GM12878 (cell line): ENCODE measurements around the gene EDEM2. TPM values are rescaled to one million over a fixed set of nuclear protein-coding genes. Genes with fewer than 3 reads are reported as not detected.
A peak's percentile ranks its signal among the peaks of the same experiment; 100 is the strongest.

Experiments used
- CHD2 ChIP-seq: IDR thresholded peaks from 2 replicates; pipeline ENCODE4 v1.6.1; 2011; ENCODE audit warnings: low read depth, low read length, improper control_type of control experiment, borderline replicate concordance
- EP300 ChIP-seq, 2 experiments: fragments of 150-350 bp in 1 of 2; IDR thresholded peaks; 2 replicates each; pipeline ENCODE4 v1.6.1; 2011 to 2012; ENCODE audit warnings: low read depth in 2 of 2, low read length in 2 of 2, borderline replicate concordance in 1 of 2, improper control_type of control experiment in 1 of 2, inconsistent platforms in 1 of 2; ENCODE audit not compliant: control insufficient read depth in 1 of 2
- KAT2A ChIP-seq: conservative IDR thresholded peaks from 2 replicates; pipeline ENCODE4 v1.6.1; 2011; ENCODE audit warnings: low read depth, low read length; ENCODE audit not compliant: control insufficient read depth
- KDM1A ChIP-seq: fragments of 200-600 bp; sonication (generic); IDR thresholded peaks from 2 replicates; pipeline ENCODE4 v1.6.1; 2016; ENCODE audit warnings: borderline replicate concordance
- STAT1 ChIP-seq: fragments of 450-650 bp; conservative IDR thresholded peaks from 2 replicates; pipeline ENCODE4 v1.6.1; 2014; ENCODE audit warnings: antibody characterized with exemption, mild to moderate bottlenecking
- ZNF217 ChIP-seq: fragments of 450-650 bp; IDR thresholded peaks from 2 replicates; pipeline ENCODE4 v1.6.1; 2017; ENCODE audit warnings: antibody characterized with exemption, mild to moderate bottlenecking
- ZNF384 ChIP-seq: IDR thresholded peaks from 2 replicates; pipeline ENCODE4 v1.6.1; 2012; ENCODE audit warnings: low read depth, mild to moderate bottlenecking, low read length, improper control_type of control experiment, borderline replicate concordance
- ZNF592 ChIP-seq: fragments of 450-650 bp; IDR thresholded peaks from 2 replicates; pipeline ENCODE4 v1.6.1; 2017; ENCODE audit warnings: mild to moderate bottlenecking, moderate library complexity
- ZZZ3 ChIP-seq: IDR thresholded peaks from 2 replicates; pipeline ENCODE4 v1.6.1; 2011; ENCODE audit warnings: low read depth; ENCODE audit not compliant: control insufficient read depth, insufficient read length
- polyA plus RNA-seq, 11 experiments: library from polyadenylated mRNA; depleted of rRNA in 4 of 11; unstranded in 6 of 11; stranded (reverse) in 5 of 11; fragments of >200 nt; fragmentation: Nextera tagmentation in 4 of 11; fragmentation: Illumina TruSeq in 1 of 11; extraction: Ambion mirVana in 4 of 11; extraction: Trizol in 1 of 11; gene quantifications; 1 replicate in 1 of 11; 2 replicates in 10 of 11; pipeline versions ENCODE4 v1.2.1 to v1.2.3, GENCODE V29; 2011 to 2016; ENCODE audit warnings: inconsistent platforms in 2 of 11, missing spikeins in 2 of 11, low read depth in 1 of 11
- total RNA-seq, 4 experiments: library from RNA; depleted of rRNA in 3 of 4; stranded (reverse); fragments of >200 nt in 3 of 4; fragmentation: Illumina TruSeq in 1 of 4; extraction: Trizol in 1 of 4; gene quantifications; 2 replicates each; pipeline versions ENCODE4 v1.2.1 to v1.2.3, GENCODE V29; 2013 to 2021
- TF ChIP-seq, protein P1 (sequence below): IDR thresholded peaks from 2 replicates; pipeline ENCODE4 v1.6.1; 2012; ENCODE audit warnings: low read length, inconsistent platforms
- TF ChIP-seq, protein P2 (sequence below): fragments of 450-650 bp; IDR thresholded peaks from 2 replicates; pipeline ENCODE4 v1.6.1; 2017; ENCODE audit warnings: low read depth, mild to moderate bottlenecking, moderate library complexity
- TF ChIP-seq, protein P3 (sequence below): fragments of 450-650 bp; IDR thresholded peaks from 2 replicates; pipeline ENCODE4 v1.6.1; 2017; ENCODE audit warnings: mild to moderate bottlenecking
- TF ChIP-seq, protein P4 (sequence below): fragments of 450-650 bp; IDR thresholded peaks from 2 replicates; pipeline ENCODE4 v1.6.1; 2017; ENCODE audit warnings: mild to moderate bottlenecking, low read depth, inconsistent platforms; ENCODE audit not compliant: poor library complexity, severe bottlenecking
- TF ChIP-seq, protein P5 (sequence below): fragments of 150-350 bp; IDR thresholded peaks from 2 replicates; pipeline ENCODE4 v1.6.1; 2014; ENCODE audit warnings: mild to moderate bottlenecking, low read depth, low read length

Gene EDEM2
- total and polyA plus RNA-seq, 10 of the 15 experiments (the other 5 are each of a cell fraction or from before 2014, with no cell fraction given) = 9.9 to 24.8 (median 14.8) TPM

GRCh38 chr20:35092524-35093266 is 54.4 kb downstream of the EDEM2 start, which contains the start of gene TRPC4AP (continued):
- TF ChIP-seq, protein P1, sequence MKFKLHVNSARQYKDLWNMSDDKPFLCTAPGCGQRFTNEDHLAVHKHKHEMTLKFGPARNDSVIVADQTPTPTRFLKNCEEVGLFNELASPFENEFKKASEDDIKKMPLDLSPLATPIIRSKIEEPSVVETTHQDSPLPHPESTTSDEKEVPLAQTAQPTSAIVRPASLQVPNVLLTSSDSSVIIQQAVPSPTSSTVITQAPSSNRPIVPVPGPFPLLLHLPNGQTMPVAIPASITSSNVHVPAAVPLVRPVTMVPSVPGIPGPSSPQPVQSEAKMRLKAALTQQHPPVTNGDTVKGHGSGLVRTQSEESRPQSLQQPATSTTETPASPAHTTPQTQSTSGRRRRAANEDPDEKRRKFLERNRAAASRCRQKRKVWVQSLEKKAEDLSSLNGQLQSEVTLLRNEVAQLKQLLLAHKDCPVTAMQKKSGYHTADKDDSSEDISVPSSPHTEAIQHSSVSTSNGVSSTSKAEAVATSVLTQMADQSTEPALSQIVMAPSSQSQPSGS = no peak
- TF ChIP-seq ZZZ3 = no peak
- TF ChIP-seq EP300 (IDR thresholded peaks at IDR 0.05; ENCODE audit: borderline replicate concordance in 1 of 2, control insufficient read depth in 1 of 2, low read depth in 2 of 2, low read length in 2 of 2) = peak in 1 of 2 experiments; percentile 26; a peak in 1 of 4 replicates
- TF ChIP-seq ZNF217 = no peak
- no peak for TF ChIP-seq KDM1A
- no peak for TF ChIP-seq ZNF384
- TF ChIP-seq, protein P2, sequence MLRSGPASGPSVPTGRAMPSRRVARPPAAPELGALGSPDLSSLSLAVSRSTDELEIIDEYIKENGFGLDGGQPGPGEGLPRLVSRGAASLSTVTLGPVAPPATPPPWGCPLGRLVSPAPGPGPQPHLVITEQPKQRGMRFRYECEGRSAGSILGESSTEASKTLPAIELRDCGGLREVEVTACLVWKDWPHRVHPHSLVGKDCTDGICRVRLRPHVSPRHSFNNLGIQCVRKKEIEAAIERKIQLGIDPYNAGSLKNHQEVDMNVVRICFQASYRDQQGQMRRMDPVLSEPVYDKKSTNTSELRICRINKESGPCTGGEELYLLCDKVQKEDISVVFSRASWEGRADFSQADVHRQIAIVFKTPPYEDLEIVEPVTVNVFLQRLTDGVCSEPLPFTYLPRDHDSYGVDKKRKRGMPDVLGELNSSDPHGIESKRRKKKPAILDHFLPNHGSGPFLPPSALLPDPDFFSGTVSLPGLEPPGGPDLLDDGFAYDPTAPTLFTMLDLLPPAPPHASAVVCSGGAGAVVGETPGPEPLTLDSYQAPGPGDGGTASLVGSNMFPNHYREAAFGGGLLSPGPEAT = 0 out of 2 replicates have a peak, but pooled peaks have one; percentile 27
- TF ChIP-seq, protein P3, sequence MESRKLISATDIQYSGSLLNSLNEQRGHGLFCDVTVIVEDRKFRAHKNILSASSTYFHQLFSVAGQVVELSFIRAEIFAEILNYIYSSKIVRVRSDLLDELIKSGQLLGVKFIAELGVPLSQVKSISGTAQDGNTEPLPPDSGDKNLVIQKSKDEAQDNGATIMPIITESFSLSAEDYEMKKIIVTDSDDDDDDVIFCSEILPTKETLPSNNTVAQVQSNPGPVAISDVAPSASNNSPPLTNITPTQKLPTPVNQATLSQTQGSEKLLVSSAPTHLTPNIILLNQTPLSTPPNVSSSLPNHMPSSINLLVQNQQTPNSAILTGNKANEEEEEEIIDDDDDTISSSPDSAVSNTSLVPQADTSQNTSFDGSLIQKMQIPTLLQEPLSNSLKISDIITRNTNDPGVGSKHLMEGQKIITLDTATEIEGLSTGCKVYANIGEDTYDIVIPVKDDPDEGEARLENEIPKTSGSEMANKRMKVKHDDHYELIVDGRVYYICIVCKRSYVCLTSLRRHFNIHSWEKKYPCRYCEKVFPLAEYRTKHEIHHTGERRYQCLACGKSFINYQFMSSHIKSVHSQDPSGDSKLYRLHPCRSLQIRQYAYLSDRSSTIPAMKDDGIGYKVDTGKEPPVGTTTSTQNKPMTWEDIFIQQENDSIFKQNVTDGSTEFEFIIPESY = peak; percentile 100
- TF ChIP-seq, protein P4, sequence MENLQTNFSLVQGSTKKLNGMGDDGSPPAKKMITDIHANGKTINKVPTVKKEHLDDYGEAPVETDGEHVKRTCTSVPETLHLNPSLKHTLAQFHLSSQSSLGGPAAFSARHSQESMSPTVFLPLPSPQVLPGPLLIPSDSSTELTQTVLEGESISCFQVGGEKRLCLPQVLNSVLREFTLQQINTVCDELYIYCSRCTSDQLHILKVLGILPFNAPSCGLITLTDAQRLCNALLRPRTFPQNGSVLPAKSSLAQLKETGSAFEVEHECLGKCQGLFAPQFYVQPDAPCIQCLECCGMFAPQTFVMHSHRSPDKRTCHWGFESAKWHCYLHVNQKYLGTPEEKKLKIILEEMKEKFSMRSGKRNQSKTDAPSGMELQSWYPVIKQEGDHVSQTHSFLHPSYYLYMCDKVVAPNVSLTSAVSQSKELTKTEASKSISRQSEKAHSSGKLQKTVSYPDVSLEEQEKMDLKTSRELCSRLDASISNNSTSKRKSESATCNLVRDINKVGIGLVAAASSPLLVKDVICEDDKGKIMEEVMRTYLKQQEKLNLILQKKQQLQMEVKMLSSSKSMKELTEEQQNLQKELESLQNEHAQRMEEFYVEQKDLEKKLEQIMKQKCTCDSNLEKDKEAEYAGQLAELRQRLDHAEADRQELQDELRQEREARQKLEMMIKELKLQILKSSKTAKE = no peak
- TF ChIP-seq STAT1 = 0 out of 2 replicates have a peak, but pooled peaks have one; percentile 65
- TF ChIP-seq, protein P5, sequence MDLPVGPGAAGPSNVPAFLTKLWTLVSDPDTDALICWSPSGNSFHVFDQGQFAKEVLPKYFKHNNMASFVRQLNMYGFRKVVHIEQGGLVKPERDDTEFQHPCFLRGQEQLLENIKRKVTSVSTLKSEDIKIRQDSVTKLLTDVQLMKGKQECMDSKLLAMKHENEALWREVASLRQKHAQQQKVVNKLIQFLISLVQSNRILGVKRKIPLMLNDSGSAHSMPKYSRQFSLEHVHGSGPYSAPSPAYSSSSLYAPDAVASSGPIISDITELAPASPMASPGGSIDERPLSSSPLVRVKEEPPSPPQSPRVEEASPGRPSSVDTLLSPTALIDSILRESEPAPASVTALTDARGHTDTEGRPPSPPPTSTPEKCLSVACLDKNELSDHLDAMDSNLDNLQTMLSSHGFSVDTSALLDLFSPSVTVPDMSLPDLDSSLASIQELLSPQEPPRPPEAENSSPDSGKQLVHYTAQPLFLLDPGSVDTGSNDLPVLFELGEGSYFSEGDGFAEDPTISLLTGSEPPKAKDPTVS = no peak
- no peak for TF ChIP-seq CHD2
- no peak for TF ChIP-seq KAT2A
- TF ChIP-seq ZNF592 = 0 out of 2 replicates have a peak, but pooled peaks have one; percentile 22
